ENCODE data around the gene SH3PXD2A.
A peak's percentile ranks its signal among the peaks of the same experiment; 100 is the strongest.
"Not testable (repeated sequence)": the region's sequence is repeated elsewhere in the genome, so short reads cannot be mapped to it uniquely, and the experiment has no call there.

The SH3PXD2A gene

GRCh38 chr10:103640436-103641181 is 214.8 kb downstream of the SH3PXD2A start:
- DNase-seq: no peak

DNA sequence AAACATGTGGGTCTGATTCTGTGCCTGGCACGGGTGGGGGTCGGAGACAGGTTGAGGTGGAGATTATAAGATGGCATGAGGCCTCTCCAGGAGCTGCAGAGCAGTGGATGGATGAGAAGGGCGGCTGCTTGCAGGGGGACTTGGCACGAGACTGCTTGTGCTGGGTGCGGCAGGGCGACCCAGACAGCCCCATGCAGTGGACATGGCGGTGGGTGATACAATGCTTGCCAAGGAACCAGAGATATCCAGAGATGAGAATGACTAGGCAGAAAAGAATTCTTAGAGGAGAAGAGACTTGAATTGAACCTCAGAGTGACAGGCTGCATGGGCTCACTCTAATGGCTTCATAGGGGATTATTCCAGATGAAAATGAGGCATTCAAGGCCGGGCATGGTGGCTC is 216.4 kb downstream of the SH3PXD2A start:
- DNase-seq: no peak

DNA sequence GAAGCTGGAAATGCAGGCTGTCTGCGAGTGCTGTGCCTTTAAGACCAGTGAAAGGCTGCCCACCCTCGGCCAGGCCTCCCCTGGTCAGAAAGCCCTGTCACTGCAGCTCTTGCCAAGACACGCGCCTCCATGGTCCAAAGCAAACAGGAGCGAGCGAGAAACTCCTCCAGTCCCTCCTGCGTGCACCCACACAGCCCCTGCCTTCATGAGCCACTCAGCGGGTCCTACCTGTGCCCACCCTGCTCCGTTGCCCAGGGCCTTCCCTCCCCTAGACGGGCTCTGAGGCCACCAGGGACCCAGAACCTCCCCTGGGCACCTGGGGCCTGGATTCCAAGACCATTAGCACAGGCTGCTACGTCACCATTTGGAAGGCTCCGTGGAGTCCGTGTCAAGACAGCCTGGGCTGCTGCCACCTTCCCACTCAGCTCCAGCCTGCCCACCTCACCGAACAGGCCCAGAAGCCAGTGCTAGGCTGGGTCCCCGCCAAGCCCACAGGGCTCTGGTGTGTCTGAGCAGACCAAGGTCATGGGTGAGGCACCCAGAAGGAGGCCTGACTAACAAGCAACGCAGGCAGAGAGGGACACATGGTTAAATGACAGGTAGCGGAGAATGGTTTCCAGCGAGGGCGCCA is 217.3 kb downstream of the SH3PXD2A start:
- DNase-seq: no peak

DNA sequence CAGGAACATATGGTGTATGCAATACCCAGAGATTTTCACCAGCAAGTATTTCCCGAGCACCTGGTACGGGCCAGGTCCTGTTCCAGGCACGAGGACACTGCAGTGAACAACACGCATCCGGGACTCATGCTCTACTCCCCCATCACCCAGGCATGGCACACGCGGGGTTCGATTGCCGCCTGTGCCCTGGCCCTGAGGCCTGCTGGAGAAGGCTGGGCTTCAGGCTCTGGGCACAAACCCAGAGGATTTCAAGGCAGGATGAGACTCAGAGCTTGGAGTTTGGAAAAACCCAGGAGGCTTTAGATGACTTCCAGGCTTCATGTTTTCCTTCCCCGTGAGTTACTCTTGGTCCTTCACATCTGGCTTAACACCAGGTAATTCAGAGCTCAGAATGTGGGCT is 218.4 kb downstream of the SH3PXD2A start:
- DNase-seq: no peak

DNA sequence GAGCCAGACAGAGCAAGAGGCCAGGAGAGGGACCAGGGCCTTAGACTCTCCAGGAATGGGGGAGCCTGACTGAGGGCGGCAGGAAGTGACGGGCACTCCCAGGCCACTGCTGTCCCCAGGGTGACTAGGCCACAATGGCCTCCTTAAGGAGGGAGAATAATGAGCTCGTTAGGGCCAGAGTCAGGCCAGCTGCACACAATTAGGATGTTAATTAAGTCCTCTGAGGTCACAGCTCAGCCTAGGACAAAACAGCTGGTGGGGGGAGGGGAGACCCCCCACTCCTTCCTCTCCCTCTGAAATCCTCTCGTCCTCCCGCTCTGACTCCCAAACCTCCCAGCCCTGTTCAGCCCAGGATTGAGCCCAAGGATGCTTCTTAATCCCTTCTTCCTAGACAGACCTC is 218.9 kb downstream of the SH3PXD2A start:
- no peak for DNase-seq

DNA sequence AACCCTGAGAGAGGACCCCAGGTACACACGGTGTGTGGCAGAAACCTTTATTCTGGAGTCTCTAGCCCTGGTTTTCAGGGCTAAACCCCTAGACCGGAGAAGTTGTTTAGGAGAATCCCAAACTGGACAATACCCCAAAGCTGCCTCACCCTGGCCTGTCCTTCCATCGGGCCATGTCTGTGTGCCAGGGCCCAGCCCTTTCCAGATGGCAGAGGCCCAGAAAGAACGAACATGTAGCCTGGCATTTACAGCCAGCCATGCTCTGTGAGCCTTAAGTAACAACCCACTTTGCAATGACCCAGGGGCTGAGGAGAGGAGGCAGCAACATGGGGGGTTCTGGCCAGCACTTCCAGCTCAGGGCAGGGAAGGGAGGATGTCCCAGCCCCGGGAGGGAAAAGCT is 219.8 kb downstream of the SH3PXD2A start:
- no peak for DNase-seq

GRCh38 chr10:103633846-103634245 is 221.5 kb downstream of the SH3PXD2A start:
- no peak for DNase-seq

- DNase-seq: not testable (repeated sequence)
These were observed 222.5 kb downstream of the SH3PXD2A start for GRCh38 chr10:103632871-103633270.

GRCh38 chr10:103632247-103632642 is 223.1 kb downstream of the SH3PXD2A start:
- DNase-seq: no peak

- DNase-seq: peak in 3 of 4 experiments; percentile 27 to 41 (median 33)
These were observed 225.2 kb downstream of the SH3PXD2A start for GRCh38 chr10:103630156-103630555.

- no peak for DNase-seq
These were observed 225.8 kb downstream of the SH3PXD2A start for GRCh38 chr10:103629581-103629980.

GRCh38 chr10:103627893-103628292 is 227.5 kb downstream of the SH3PXD2A start:
- no peak for DNase-seq

- DNase-seq: no peak
These were observed 228.1 kb downstream of the SH3PXD2A start for GRCh38 chr10:103627111-103627892.

GRCh38 chr10:103626178-103626577 is 229.2 kb downstream of the SH3PXD2A start:
- DNase-seq: no peak

GRCh38 chr10:103622935-103623574 is 232.3 kb downstream of the SH3PXD2A start:
- DNase-seq: no peak

- DNase-seq: no peak
These were observed 233.1 kb downstream of the SH3PXD2A start for GRCh38 chr10:103622286-103622685.

- DNase-seq: no peak
These were observed 233.6 kb downstream of the SH3PXD2A start for GRCh38 chr10:103621783-103622125.

GRCh38 chr10:103620891-103621782 is 234.2 kb downstream of the SH3PXD2A start:
- DNase-seq: no peak

- DNase-seq: peak; percentile 23 to 65 (median 56)
These were observed 235.0 kb downstream of the SH3PXD2A start for GRCh38 chr10:103620352-103620740.

- no peak for DNase-seq
These were observed 235.7 kb downstream of the SH3PXD2A start for GRCh38 chr10:103619424-103620351.
